ENCODE results near the gene GPR63. TPM values are rescaled to one million over a fixed set of nuclear protein-coding genes. Genes with fewer than 3 reads are reported as not detected.
"Not testable (repeated sequence)": the region's sequence is repeated elsewhere in the genome, so short reads cannot be mapped to it uniquely, and the experiment has no call there.

Gene GPR63
- under 1 TPM in 4 of 6 experiments, not detected in 2; 0.02 to 0.16 (median 0.07) TPM for total RNA-seq
- long read RNA-seq = 0 reads

- peaks cover 0 to 9% (median 0%) of the 10 kb centered on the region in 4 donors for H3K4me1 ChIP-seq
- DNase-seq (peak; percentile 50 to 67 (median 61)), ATAC-seq (peak; percentile 81 to 83 (median 82))
- H3K27ac ChIP-seq = no peak within 1 kb of the TSS
- TF ChIP-seq CTCF (IDR thresholded peaks at IDR 0.05) (no peak), POLR2A (IDR thresholded peaks at IDR 0.05) (no peak)
- H3K27me3 ChIP-seq = no peaks in the 10 kb centered on the region
- intact Hi-C loops (cut with DNase I) = no loop called here
- H3K4me3 ChIP-seq = peak within 1 kb of the TSS; percentile 51 to 64 (median 63)
- 2% methylated on average over 37 of the region's 80 CpGs for WGBS (ENCODE audit: insufficient coverage, low coverage, low lambda C conversion rate, missing lambda C conversion rate)
- no peaks in the 10 kb centered on the region for H3K36me3 ChIP-seq
- no peaks in the 10 kb centered on the region for H3K9me3 ChIP-seq
Observed at GRCh38 chr6:96837081-96837971, at the start of gene GPR63. Gene GPR63, minus strand, starts transcription at chr6:96837477. Its CDS starts 37,746 bp downstream, at chr6:96799731.

- ATAC-seq (no peak), DNase-seq (no peak)
- intact Hi-C loops (cut with DNase I) = no loop called here
- Histone ChIP-seq H3K36me3 (peaks cover 0 to 16% (median 1%) of the 10 kb centered on the region in 4 donors), H3K27ac (no peak overlapping the region), H3K4me1 (no peaks in the 10 kb centered on the region), H3K9me3 (no peaks in the 10 kb centered on the region), H3K4me3 (no peak overlapping the region), H3K27me3 (no peaks in the 10 kb centered on the region)
- 81% methylated on average over 1 of the region's 1 CpG for WGBS (ENCODE audit: insufficient coverage, low coverage, low lambda C conversion rate, missing lambda C conversion rate)
- no peak for TF ChIP-seq CTCF (IDR thresholded peaks at IDR 0.05)
- no peak for TF ChIP-seq POLR2A (IDR thresholded peaks at IDR 0.05)
Observed at GRCh38 chr6:96886519-96886918, 49.2 kb upstream of the GPR63 start.

- H3K9me3 ChIP-seq; intact Hi-C loops (cut with DNase I); DNase-seq; H3K27ac ChIP-seq; H3K36me3 ChIP-seq; H3K27me3 ChIP-seq; H3K4me3 ChIP-seq; H3K4me1 ChIP-seq: not testable (repeated sequence)
- 54% methylated on average over 5 of the region's 5 CpGs for WGBS (ENCODE audit: insufficient coverage, low coverage, low lambda C conversion rate, missing lambda C conversion rate)
- ATAC-seq = peak in 2 of 4 donors; percentile 24 to 45
Observed at GRCh38 chr6:96885187-96885631, 47.9 kb upstream of the GPR63 start.

- Histone ChIP-seq H3K9me3 (no peaks in the 10 kb centered on the region), H3K36me3 (no peaks in the 10 kb centered on the region), H3K27ac (no peak overlapping the region), H3K4me1 (no peaks in the 10 kb centered on the region), H3K4me3 (no peak overlapping the region), H3K27me3 (no peaks in the 10 kb centered on the region)
- DNase-seq = no peak
- no peak for TF ChIP-seq POLR2A (IDR thresholded peaks at IDR 0.05)
- ATAC-seq = no peak
- intact Hi-C loops (cut with DNase I) = no loop called here
Observed at GRCh38 chr6:96878143-96878542, 40.9 kb upstream of the GPR63 start.

GRCh38 chr6:96876886-96877545, 39.7 kb upstream of the GPR63 start:
- H3K4me1 ChIP-seq = no peaks in the 10 kb centered on the region
- intact Hi-C loops (cut with DNase I) = no loop called here
- H3K27me3 ChIP-seq = no peaks in the 10 kb centered on the region
- no peak overlapping the region for H3K4me3 ChIP-seq
- 73% methylated on average over 9 of the region's 9 CpGs for WGBS (ENCODE audit: insufficient coverage, low coverage, low lambda C conversion rate, missing lambda C conversion rate)
- H3K27ac ChIP-seq = no peak overlapping the region
- no peaks in the 10 kb centered on the region for H3K36me3 ChIP-seq
- ATAC-seq (no peak), DNase-seq (no peak)
- TF ChIP-seq CTCF (IDR thresholded peaks at IDR 0.05) (no peak), POLR2A (IDR thresholded peaks at IDR 0.05) (no peak)
- no peaks in the 10 kb centered on the region for H3K9me3 ChIP-seq
